HG03039 (cell line): ENCODE measurements around the gene DCLK2.

ENCODE experiments used
- ATAC-seq: cut with Tn5 transposase; IDR thresholded peaks from one replicate; pipeline ENCODE4 v1.9.1; 2021; ENCODE audit warnings: mild to moderate bottlenecking, moderate library complexity; ENCODE audit not compliant: unreplicated experiment

The DCLK2 gene

GRCh38 chr4:150115851-150116250 is 37.6 kb downstream of the DCLK2 start:
- ATAC-seq: no peak

- no peak for ATAC-seq
Measured at GRCh38 chr4:150116506-150116905, 38.3 kb downstream of the DCLK2 start.

- no peak for ATAC-seq
Measured at GRCh38 chr4:150117094-150117493, 38.8 kb downstream of the DCLK2 start.

- no peak for ATAC-seq
Measured at GRCh38 chr4:150117629-150118028, 39.4 kb downstream of the DCLK2 start.

- no peak for ATAC-seq
Measured at GRCh38 chr4:150119492-150119891, 41.2 kb downstream of the DCLK2 start.

GRCh38 chr4:150123087-150123486 is 44.8 kb downstream of the DCLK2 start:
- ATAC-seq: no peak

GRCh38 chr4:150123796-150124677 is 45.8 kb downstream of the DCLK2 start:
- no peak for ATAC-seq

GRCh38 chr4:150126201-150126863 is 48.1 kb downstream of the DCLK2 start:
- no peak for ATAC-seq

- peak; percentile 71 for ATAC-seq
Measured at GRCh38 chr4:150126864-150127203, 48.6 kb downstream of the DCLK2 start.

- ATAC-seq: no peak
Measured at GRCh38 chr4:150127757-150128156, 49.5 kb downstream of the DCLK2 start.

- ATAC-seq: no peak
Measured at GRCh38 chr4:150130933-150131332, 52.7 kb downstream of the DCLK2 start.

GRCh38 chr4:150131581-150132228 is 53.5 kb downstream of the DCLK2 start:
- no peak for ATAC-seq

GRCh38 chr4:150133605-150134004 is 55.4 kb downstream of the DCLK2 start:
- no peak for ATAC-seq

GRCh38 chr4:150135134-150135772 is 57.0 kb downstream of the DCLK2 start:
- ATAC-seq: no peak

- no peak for ATAC-seq
Measured at GRCh38 chr4:150136036-150136435, 57.8 kb downstream of the DCLK2 start.

- no peak for ATAC-seq
Measured at GRCh38 chr4:150136481-150136880, 58.2 kb downstream of the DCLK2 start.

- peak; percentile 56 for ATAC-seq
Measured at GRCh38 chr4:150139297-150139865, 61.1 kb downstream of the DCLK2 start.

- no peak for ATAC-seq
Measured at GRCh38 chr4:150140774-150141400, 62.6 kb downstream of the DCLK2 start.

- no peak for ATAC-seq
Measured at GRCh38 chr4:150141756-150142155, 63.5 kb downstream of the DCLK2 start.

- no peak for ATAC-seq
Measured at GRCh38 chr4:150142831-150143230, 64.6 kb downstream of the DCLK2 start.
